GM18498 (cell line): ENCODE measurements around the gene RRP15.

Source experiments
- ATAC-seq: cut with Tn5 transposase; IDR thresholded peaks from one replicate; pipeline ENCODE4 v1.9.1; 2021; ENCODE audit warnings: mild to moderate bottlenecking, moderate library complexity; ENCODE audit not compliant: unreplicated experiment

Gene RRP15, protein sequence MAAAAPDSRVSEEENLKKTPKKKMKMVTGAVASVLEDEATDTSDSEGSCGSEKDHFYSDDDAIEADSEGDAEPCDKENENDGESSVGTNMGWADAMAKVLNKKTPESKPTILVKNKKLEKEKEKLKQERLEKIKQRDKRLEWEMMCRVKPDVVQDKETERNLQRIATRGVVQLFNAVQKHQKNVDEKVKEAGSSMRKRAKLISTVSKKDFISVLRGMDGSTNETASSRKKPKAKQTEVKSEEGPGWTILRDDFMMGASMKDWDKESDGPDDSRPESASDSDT

DNA sequence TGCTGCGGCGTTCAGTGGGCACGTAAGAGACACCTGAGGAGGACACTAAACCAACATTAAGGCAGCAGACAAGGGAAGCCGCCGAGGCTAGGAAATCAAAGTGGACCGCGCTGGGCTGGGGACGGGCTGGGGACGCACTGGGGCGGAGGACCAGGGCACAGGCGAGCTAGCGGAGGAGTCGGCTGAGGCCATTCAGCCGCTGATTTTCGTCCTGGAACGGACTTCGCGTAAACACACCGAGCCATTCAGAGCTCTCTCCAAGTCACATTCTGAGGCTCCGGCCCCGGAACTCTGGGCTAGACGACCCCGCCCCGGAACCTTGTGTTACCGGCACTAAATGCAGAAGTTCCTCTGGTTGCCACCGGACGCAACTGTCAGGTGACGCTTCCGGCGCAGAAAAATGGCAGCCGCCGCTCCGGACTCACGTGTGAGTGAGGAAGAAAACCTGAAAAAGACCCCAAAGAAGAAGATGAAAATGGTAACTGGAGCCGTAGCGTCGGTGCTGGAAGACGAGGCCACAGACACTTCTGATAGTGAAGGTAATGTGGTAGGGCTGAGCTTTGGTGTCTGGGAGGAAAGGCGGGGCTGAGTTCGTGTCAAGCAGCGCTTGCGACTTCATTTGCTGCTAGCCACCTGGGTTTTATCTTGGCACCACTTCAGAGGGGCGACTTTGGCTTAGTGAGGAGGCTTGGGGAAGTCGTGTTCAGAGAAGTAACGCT lies at the start of gene RRP15:
Gene RRP15, plus strand, starts transcription at position 377 of the 719 bp plus-strand sequence. Its CDS starts 24 bp downstream, at position 401.
- peak; percentile 100 for ATAC-seq

DNA sequence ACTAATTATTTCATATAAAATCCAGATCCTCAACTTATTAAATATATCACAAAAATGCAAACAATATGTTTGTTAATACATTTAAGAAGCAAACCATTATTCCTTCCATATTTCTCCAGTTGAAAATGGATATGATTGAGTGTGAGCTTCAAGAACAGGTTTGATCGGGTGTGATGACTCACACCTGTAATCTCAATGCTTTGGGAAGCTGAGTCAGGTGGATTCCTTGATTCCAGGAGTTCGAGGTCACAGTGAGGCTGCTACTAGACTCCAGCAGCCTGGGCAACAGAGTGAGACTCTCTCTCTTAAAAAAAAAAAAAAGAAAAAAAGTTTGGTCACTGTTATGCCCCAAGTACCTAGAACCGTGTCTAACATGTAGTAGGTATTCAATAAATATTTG lies 42.9 kb upstream of the RRP15 start:
- ATAC-seq = no peak

DNA sequence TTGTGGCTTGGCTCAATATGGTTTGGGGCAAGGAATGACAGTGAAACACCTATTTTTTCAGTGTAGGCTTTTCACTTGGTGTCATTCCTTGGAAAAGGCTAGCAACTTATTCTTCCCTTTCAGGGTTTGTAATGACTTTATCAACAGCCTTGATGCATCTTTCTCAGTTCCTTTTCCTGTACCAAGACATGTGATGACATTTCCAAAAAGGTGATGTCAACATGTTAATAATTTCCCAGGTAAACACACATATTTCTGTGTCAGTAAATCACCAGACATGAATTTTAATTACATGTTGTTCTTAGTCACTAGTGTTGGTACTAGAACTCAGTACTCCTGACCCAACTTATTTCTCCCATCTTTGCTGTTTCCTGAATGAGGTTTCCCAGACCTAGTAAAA lies 37.8 kb upstream of the RRP15 start:
- ATAC-seq = no peak

DNA sequence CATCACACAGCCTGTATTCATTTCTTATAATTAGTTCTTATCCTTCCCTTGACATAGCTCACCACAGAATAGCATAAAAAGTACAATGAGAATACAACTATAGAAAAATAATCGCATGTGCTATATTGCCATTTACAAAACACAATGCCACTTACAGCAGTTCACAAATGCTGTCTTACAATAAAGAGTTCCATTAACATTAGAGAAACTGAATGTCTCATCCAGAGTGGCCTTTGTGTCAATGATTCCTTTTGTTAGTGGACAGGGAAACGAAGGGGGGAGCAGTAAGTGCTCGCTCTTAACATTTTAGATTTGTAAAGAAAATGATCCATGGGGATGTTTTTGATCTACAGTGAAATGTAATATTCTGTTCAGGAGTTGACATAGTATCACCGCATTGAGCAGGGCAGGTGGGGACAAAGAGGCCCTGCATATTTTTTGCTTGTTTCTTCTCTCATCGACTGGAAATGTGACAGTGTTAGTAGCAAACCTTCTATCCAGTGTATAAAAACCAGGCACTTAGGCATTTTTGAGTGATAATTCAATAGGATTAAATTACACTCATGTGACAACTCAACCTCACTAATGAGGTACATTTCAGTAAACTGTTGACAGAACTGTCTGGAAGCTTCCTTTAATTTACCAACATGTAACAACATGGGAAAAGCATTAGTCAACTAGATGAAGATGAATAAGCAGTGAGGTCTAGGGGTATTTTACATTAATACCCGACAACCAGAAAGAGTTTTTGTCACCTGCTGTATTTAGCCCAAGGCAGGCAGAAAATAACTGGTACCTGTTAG lies 35.6 kb upstream of the RRP15 start:
- no peak for ATAC-seq

DNA sequence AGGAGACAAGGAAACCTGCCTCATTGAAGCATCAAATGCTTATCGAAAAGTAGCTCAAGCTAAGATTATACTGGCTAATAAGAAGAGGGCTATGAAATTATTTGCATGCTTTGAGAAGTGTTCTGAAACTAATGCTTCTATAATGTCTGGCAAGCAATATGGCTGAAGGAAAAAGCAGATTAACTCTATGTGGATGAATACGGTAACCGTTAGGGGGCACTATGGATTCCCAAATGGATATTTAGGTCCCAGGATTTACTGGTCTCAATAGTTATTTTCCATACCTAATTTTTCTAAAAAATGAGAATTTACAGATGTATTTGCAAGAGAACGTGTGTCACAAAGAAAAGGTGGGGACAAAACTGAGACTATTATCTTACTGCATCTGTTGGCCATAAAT lies 34.6 kb upstream of the RRP15 start:
- ATAC-seq = no peak

DNA sequence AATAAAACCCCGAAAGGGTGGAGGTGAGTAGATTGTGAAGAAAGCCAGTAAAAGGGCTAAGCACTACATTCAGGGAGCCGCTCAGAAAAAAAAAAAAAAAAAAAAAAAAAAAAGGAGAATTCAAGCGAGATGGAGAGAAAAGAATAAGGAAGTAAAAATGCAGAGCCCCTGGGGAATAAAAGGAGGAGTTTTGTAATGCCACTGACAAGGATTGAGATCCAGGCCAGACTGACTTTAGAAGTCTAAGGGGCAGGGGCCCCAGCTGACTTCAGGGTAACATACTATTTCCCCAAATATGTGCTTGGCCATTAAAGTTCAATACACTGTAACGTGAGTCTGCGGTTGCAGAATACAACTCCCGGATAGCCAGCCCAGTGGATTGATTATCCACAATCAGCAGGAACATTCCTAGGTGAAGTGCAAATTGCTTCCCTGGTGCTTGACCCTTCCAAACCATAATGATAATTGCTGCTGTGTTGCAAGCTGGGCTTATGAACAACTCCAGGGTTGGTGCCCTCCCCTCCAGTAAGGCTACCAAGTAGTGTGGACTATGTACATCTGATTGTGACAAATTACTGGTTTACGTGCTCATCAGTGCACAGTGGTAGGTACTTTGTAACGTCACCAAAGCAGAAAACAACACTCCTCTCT lies 30.7 kb upstream of the RRP15 start:
- no peak for ATAC-seq

DNA sequence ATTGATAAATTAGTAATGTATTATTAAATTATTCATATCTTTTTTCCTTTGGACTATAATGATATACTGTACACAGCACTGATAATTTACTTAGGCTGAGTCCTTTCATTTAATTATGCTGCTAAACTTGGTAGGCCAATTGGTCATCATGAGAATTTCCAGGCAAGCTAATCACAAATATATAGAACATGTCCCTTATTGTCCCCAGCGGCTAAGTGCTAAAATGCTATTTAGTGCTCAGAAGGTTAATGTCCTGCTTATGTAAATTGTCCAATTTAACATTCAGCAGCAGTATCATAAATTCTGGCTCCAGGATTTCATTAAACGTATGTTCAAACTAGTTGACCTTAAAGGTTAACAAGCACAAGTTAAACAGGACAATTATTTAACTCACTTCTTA lies 30.0 kb upstream of the RRP15 start:
- ATAC-seq = no peak

DNA sequence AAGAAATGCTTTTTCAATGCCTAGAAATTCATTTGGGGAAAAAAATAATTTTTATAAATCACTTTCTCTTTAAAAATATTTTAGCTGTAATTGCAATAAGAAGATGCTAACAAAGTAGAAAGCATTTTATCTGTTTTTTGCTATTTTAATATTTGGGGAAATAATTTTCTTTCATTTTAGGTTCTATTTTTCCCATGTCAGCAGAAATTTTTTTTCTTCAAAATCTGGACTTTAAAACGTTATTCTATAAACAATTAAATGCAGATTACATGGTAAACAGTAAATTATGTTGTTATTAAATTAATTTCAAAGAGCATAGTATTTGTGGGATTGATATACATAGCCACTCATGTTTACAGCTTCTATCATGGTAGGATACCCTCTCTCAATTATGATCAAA lies 27.7 kb upstream of the RRP15 start:
- ATAC-seq = no peak

DNA sequence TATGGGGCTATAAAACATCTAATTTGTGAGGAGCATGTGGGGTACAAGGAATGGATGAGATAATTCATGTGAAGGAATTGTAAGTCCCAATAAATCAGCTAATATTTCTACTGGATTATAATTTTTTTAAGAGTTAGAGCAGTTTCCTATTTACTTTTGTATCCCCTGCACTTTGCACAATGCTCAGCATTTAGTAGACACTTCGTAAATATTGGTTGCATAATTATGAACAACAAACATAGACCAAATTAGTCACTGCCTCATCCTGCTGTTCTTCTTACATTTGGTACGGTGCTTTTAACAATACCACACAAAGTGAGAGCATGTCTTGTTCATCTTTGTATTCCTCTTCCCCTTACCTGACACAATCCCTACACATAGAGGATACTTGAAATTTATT lies 27.1 kb upstream of the RRP15 start:
- no peak for ATAC-seq

DNA sequence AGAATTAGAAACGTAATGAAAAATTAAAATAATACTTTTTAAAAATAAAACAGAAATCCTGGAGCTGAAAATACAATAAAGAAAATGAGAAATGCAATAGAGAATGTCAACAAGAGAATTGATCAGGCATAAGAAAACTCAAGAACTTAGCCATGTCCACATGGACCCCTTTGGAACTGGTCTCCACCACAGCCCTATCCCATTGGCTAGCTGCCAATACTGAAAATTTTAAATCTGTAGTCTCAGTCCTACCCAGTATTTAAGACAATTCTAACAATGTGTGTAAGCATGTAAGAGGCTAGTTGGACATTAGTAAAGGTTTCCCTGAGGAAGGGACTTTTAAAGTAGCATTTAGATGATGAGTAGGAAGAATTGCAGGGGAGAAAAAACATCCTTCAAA lies 25.8 kb upstream of the RRP15 start:
- no peak for ATAC-seq

DNA sequence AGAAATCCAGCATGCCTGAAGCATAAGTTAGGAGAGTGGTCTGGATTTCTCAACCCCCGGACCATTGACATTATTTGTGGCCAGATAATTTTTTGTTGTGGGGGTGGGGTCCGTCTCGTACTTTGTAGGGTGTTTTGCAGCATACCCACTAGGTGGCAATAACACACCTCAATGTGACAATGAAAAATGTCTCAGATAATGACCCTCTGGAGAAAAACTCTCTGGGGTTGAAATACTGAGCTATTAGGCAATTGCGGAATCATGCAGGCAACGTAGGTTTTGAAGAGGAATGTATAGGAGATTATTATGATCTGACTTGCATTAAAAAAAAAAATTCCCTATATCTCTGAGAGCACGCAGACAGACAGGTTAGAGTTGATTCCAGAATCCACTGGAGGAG lies 25.3 kb upstream of the RRP15 start:
- ATAC-seq = peak; percentile 76

DNA sequence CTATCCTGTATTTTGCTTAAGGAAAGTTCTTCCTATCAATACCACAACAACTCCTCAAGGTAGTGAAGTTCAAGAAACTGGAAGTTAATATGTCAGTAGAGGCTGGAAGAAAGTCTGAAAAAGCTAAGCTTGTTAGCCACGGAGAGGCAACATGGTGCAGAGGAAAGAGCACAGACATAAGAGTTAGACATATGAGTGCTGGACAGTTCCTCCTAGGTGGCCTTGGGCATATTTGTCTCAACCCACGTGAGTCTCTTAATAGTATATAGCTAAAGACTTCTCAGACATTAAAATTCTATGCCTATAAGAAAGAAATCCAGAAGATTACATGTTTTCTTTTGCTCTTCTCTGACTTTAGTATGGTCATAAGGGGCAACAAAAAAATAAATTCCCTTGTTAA lies 22.8 kb upstream of the RRP15 start:
- ATAC-seq = no peak

DNA sequence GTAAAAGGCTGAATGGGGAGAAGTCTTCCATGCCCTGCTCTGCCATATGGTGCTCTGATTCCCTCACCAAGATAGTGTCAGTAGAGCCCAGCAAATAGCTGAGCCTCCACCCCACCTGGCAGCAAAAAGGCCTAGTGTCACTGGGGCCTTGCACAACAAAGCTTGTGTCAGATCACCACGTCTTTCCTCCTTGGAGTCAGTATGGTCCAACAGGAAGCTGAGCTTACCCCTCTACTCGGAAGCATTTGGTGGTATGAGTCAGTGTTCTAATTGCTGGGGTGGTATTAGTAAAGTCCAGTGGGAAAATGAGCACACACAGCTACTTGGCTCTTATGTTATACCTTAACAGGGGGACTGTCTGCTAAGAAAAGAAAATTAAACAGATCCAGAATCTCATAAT lies 18.7 kb upstream of the RRP15 start:
- no peak for ATAC-seq

DNA sequence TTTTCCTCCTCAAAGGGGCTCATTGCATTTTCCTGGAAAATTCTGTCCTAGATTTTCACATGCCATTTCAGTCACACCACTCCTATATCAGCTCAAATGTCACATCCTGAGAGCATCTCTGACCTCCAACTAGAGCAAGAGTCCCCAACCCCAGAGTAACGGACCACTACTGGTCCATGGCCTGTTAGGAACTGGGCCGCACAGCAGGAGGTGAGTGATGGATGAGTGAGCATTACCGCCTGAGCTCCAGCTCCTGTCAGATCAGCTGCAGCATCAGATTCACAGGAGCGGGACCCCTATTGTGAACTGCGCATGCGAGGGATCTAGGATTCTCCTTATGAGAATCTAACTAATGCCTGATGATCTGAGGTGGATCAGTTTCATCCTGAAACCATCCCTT lies 12.7 kb upstream of the RRP15 start:
- ATAC-seq = no peak

DNA sequence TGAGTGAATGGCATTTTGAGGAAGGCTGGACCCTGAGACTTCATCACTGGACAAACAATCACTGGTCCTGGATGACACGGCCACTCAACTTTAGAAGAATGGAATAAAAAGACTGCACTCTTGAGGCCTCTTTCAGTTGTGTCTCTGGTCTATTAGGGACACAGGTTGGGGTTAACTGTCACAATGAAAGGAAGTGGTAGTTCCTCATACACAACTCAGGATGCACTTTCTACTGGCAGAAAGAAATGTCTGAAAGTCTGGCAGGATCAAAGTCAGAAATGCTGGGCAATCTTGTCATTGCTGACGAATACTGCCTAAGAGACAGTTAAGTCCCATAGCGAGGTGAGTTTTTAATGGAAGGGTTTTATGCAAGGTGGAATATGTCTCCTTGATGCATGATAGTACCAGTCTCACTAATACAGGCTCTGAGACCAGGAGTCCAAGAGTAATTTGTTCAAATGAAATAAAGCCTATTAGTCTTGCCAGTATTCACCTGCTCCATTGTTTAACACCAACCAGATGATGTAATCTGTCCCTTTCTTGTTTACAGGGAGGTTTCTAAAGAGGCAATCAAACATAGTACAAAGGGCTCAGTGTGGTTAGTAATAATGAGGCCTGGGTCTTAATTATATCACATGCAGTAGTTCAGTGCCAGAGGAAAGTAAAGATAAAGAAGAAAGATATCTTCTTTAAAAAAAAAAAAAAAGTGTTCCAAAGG lies 11.2 kb upstream of the RRP15 start:
- no peak for ATAC-seq

DNA sequence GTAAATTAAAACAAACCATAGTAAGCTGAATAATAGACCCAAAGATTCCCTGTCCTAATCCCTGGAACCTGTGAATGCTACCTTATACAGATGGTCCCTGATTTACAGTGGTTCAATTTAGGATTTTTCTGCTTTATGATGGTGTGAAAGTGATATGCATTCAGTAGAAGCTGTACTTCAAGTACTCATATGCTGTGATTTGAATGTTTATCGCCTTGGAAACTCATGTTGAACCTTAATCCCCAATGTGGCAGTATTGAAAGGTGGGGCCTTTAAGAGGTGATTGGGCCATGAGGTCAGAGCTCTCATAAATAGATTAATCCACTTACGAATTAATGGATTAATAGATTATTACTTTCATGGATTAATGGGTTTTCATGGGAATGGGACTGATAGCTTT lies 10.6 kb upstream of the RRP15 start:
- no peak for ATAC-seq

DNA sequence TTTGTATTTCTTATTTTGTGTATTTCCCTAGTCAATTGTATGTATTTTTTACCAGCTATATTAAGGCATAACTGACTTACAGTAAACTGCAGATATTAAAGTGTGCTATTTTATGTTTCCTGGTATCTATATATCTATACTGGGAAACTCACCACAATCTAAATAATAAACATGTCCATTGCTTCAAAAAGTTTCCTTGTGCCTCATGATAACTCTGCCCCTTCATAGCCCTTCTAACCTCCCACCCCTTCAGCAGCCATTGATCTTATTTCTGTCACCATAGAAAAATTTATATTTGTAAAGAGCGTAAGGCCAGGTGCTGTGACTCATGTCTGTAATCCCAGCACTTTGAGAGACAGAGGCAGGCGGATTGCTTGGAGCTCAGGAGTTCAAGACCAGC lies 9.3 kb upstream of the RRP15 start:
- ATAC-seq = no peak

DNA sequence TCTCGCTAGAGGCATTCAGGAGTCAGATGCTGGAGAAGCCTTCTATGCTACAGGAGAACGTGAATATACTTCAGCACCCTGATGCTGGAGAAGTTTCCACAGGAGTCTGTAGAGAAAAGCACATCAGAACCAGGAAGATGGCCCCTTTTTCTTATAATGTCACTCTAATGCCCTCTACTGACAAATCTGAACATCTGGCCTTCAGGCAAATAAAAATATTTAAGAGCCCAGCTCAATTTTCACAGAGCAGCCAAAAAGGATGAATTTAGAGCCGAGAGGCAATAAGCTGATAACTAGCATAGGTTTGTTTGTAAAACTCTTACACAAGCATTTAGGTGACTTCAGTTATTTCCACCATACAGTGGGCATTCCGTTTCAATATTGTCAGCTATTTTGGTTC lies 3.8 kb upstream of the RRP15 start:
- ATAC-seq = no peak

DNA sequence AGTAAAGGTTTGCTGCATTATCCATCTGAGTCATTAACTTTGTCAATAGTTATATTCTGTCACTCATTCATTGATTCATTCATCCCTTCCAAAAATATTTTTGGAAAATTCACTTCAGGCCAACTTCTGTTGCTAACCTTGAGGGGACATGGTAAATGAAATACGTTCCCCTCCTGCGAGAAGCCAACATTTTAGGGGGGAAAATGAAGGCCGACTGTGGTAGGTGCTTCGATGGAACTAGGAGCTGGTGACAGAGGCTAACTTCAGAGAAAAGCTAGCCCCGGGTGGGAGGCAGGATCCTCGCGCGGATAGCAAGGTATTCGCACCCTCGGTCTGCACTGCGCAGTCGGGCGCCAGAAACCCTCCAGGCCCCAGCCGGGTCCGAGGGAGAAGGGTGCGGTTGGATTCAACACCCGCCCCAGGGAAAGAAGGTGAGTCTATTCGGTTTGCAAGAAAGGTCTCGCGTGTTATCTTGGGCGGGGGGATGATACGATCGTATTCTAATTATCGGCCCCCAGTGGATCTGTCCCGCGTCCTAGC lies 646 bp upstream of the RRP15 start:
- peak; percentile 23 for ATAC-seq

DNA sequence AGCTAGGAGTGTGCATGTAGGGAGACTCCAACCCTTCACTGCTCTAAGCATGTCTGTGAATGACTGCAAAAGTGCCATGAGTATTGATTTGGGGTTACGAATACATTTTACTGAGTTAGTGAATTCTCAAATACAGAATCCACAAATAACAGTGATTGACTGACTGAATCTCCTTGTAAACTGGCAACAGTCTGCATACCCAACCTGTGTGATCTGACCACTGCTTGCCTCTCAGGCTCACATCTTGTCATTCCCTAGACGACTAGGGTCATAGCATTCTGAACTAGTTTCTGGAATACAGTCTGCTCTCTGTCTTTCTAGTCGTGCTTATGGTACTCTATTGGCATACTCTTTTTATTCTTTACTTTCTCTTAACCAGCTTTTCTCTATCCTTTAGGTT lies 7.4 kb downstream of the RRP15 start:
- ATAC-seq = no peak

DNA sequence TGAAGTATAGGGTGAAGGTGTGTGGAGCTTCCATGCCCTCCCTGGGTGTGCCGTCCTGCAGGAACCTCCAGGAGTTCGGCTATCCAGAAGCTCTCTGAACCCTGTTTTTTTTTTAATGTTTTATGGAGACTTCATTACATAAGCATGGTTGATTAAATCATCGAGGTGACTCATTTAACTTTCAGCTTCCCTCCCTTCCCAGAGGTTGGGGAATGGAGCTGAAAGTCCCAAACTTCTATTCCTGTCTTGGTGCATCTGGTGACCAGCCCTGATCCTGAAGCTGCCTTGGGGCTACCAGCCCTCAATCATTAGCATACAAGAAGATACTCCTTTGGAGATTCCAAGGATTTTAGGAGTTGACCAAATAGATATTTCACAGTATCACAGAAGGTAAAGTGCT lies 9.5 kb downstream of the RRP15 start:
- no peak for ATAC-seq
